ENCODE results near the gene SLC5A5. TPM values are rescaled to one million over a fixed set of nuclear protein-coding genes. Genes with fewer than 3 reads are reported as not detected.
"Not testable (repeated sequence)": the region's sequence is repeated elsewhere in the genome, so short reads cannot be mapped to it uniquely, and the experiment has no call there.

Gene SLC5A5
- total and polyA plus RNA-seq, 2 of the 4 experiments (the other 2 are of a cell fraction), result not detected

DNA sequence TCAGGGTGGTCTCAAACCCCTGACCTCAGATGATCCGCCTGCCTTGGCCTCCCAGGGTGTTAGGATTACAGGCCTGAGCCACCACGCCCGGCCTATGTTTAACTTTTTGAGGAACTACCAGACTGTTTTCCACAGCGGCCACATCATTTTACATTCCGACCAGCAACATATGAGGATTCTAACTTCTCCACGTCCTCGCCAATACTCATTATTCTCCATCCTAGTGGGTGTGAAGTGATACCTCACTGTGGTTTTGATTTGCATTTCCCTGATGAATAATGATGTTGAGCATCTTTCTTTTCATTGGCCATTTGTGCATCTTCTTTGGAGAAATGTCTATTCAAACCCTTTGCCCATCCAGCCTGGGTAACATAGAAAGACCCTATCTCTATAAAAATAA, 14.8 kb downstream of the SLC5A5 start:
- dilution Hi-C loops (cut with HindIII; ENCODE audit: low sequenced_read_pairs, unreplicated experiment) (no loop called here), intact Hi-C loops (cut with micrococcal nuclease) (no loop called here), in situ Hi-C loops (cut with MboI; ENCODE audit: low sequenced_read_pairs) (no loop called here)
- Histone ChIP-seq H3K18ac (ENCODE audit: low read depth, low read length) (no peak overlapping the region), H3K27ac (ENCODE audit: insufficient read depth, low read length) (no peak overlapping the region), H3K14ac (replicated peaks; ENCODE audit: low read depth, low read length) (no peak overlapping the region), H2BK20ac (ENCODE audit: low read depth, low read length) (no peak overlapping the region), H2AFZ (replicated peaks; ENCODE audit: low read length, poor library complexity) (no peak overlapping the region), H2AK5ac (ENCODE audit: low read depth, low read length) (no peak overlapping the region), H2BK5ac (ENCODE audit: low read depth, low read length, poor library complexity, severe bottlenecking) (no peak overlapping the region), H3K9ac (ENCODE audit: low read depth, low read length) (no peak overlapping the region), H3K4ac (ENCODE audit: low read depth, low read length) (no peak overlapping the region), H3K4me1 (ENCODE audit: control insufficient read depth, insufficient read depth, low read length) (no peaks in the 10 kb centered on the region), H4K91ac (ENCODE audit: insufficient read depth, low read depth, low read length) (no peak overlapping the region), H3K23ac (ENCODE audit: low read depth, low read length) (no peak overlapping the region), H3K4me2 (ENCODE audit: low read depth, low read length) (no peak overlapping the region), H3K36me3 (ENCODE audit: control insufficient read depth, insufficient read depth, low read length) (no peaks in the 10 kb centered on the region), H4K5ac (ENCODE audit: low read depth, low read length) (no peak overlapping the region), H3K27me3 (ENCODE audit: control insufficient read depth, insufficient read depth, low read length) (peaks cover 4% of the 10 kb centered on the region), H3K79me1 (ENCODE audit: low read depth in 1 of 2, low read length in 2 of 2) (no peaks in the 10 kb centered on the region), H3K4me3 (ENCODE audit: insufficient read depth, low read depth, low read length) (no peak overlapping the region), H2BK120ac (ENCODE audit: low read depth, low read length) (no peak overlapping the region), H4K20me1 (ENCODE audit: insufficient read depth, low read length) (no peaks in the 10 kb centered on the region), H2AK9ac (replicated peaks; ENCODE audit: low read depth, low read length, poor library complexity) (no peak overlapping the region), H2BK15ac (ENCODE audit: low read depth, low read length) (no peak overlapping the region), H4K8ac (ENCODE audit: low read depth in 2 of 2, low read length in 2 of 2) (no peak overlapping the region), H3K9me3 (ENCODE audit: control insufficient read depth, insufficient read depth, low read length) (no peaks in the 10 kb centered on the region), H3K9me1 (ENCODE audit: insufficient read depth, low read length) (no peaks in the 10 kb centered on the region), H3K56ac (ENCODE audit: extremely low read depth, insufficient read depth, low read length) (no peak overlapping the region)
- WGBS, 2 experiments (ENCODE audit: extremely low coverage in 2 of 2, insufficient read length in 1 of 2), result no CpG with 5 or more reads among the region's 7 CpGs
- no peak for TF ChIP-seq MAZ (IDR thresholded peaks at IDR 0.05; ENCODE audit: borderline replicate concordance, low read depth, low read length)
- TF ChIP-seq RAD21 (IDR thresholded peaks at IDR 0.05; ENCODE audit: low read length), result no peak
- no peak for TF ChIP-seq BHLHE40 (IDR thresholded peaks at IDR 0.05; ENCODE audit: low read depth, low read length)
- ATAC-seq (ENCODE audit: low read depth), result no peak
- ChIA-PET CTCF (interaction anchor here (0.7 kb wide), 1 partner anchor 370 kb away, joined by 3 read pairs; no protein-coding TSS in a partner anchor), POLR2A (ENCODE audit: unreplicated experiment) (no interaction called here)
- BruUV-seq (replicated peaks), result no TSS peak
- no peak for DNase-seq

GRCh38 chr19:17887221-17887620, 15.5 kb downstream of the SLC5A5 start:
- CTCF ChIA-PET; H3K79me1 ChIP-seq (ENCODE audit: low read depth in 1 of 2, low read length in 2 of 2); ATAC-seq (ENCODE audit: low read depth); H3K4me1 ChIP-seq (ENCODE audit: control insufficient read depth, insufficient read depth, low read length); H2AK5ac ChIP-seq (ENCODE audit: low read depth, low read length); H2BK120ac ChIP-seq (ENCODE audit: low read depth, low read length); H3K9ac ChIP-seq (ENCODE audit: low read depth, low read length); H3K4me2 ChIP-seq (ENCODE audit: low read depth, low read length); H4K5ac ChIP-seq (ENCODE audit: low read depth, low read length); H3K4ac ChIP-seq (ENCODE audit: low read depth, low read length); in situ Hi-C loops (cut with MboI; ENCODE audit: low sequenced_read_pairs); BruUV-seq (replicated peaks); H2BK15ac ChIP-seq (ENCODE audit: low read depth, low read length); dilution Hi-C loops (cut with HindIII; ENCODE audit: low sequenced_read_pairs, unreplicated experiment); H3K36me3 ChIP-seq (ENCODE audit: control insufficient read depth, insufficient read depth, low read length); H3K9me3 ChIP-seq (ENCODE audit: control insufficient read depth, insufficient read depth, low read length); H3K56ac ChIP-seq (ENCODE audit: extremely low read depth, insufficient read depth, low read length); H2AFZ ChIP-seq (replicated peaks; ENCODE audit: low read length, poor library complexity); H2AK9ac ChIP-seq (replicated peaks; ENCODE audit: low read depth, low read length, poor library complexity); H4K8ac ChIP-seq (ENCODE audit: low read depth in 2 of 2, low read length in 2 of 2); H3K9me1 ChIP-seq (ENCODE audit: insufficient read depth, low read length); intact Hi-C loops (cut with micrococcal nuclease); H2BK5ac ChIP-seq (ENCODE audit: low read depth, low read length, poor library complexity, severe bottlenecking); H3K4me3 ChIP-seq (ENCODE audit: insufficient read depth, low read depth, low read length); H3K18ac ChIP-seq (ENCODE audit: low read depth, low read length); H4K91ac ChIP-seq (ENCODE audit: insufficient read depth, low read depth, low read length); H3K27ac ChIP-seq (ENCODE audit: insufficient read depth, low read length); H3K23ac ChIP-seq (ENCODE audit: low read depth, low read length); H2BK20ac ChIP-seq (ENCODE audit: low read depth, low read length); H4K20me1 ChIP-seq (ENCODE audit: insufficient read depth, low read length); POLR2A ChIA-PET (ENCODE audit: unreplicated experiment); DNase-seq; H3K14ac ChIP-seq (replicated peaks; ENCODE audit: low read depth, low read length); H3K27me3 ChIP-seq (ENCODE audit: control insufficient read depth, insufficient read depth, low read length): not testable (repeated sequence)
- no CpG with 5 or more reads among the region's 4 CpGs for WGBS, 2 experiments (ENCODE audit: extremely low coverage in 2 of 2, insufficient read length in 1 of 2)
